Neural cell (in vitro differentiated cells): ENCODE data around the gene RALGPS2. TPM values are rescaled to one million over a fixed set of nuclear protein-coding genes. Genes with fewer than 3 reads are reported as not detected.

Experiments used
- H2AFZ ChIP-seq: fragments of 200-600, 300-800 bp; sonication (generic), shearing (Covaris generic); 2 replicates; pipeline ENCODE4 v1.6.0; 2014; ENCODE audit warnings: low read depth, mild to moderate bottlenecking, antibody characterized with exemption, low read length, moderate library complexity
- H3F3A ChIP-seq: fragments of 200-600 bp; shearing (Covaris generic); 2 replicates; pipeline ENCODE4 v1.6.1; 2016; ENCODE audit warnings: mild to moderate bottlenecking, moderate library complexity, mixed read lengths, antibody characterized with exemption, low read length; ENCODE audit not compliant: insufficient read depth, poor library complexity, severe bottlenecking
- H3K27ac ChIP-seq: fragments of 200-600, 300-800 bp; sonication (generic), shearing (Covaris generic); 2 replicates; pipeline ENCODE4 v1.5.1; 2014; ENCODE audit warnings: mild to moderate bottlenecking, low read length, moderate library complexity
- H3K27me3 ChIP-seq: fragments of 300-800, 200-600 bp; sonication (generic), shearing (Covaris generic); 2 replicates; pipeline ENCODE4 v1.6.0; 2014; ENCODE audit warnings: mild to moderate bottlenecking, low read depth, low read length, moderate library complexity; ENCODE audit not compliant: insufficient read depth
- H3K36me3 ChIP-seq: fragments of 300-800, 200-600 bp; sonication (generic), shearing (Covaris generic); 2 replicates; pipeline ENCODE4 v1.5.1; 2014; ENCODE audit warnings: mild to moderate bottlenecking, antibody characterized with exemption, low read length, moderate library complexity; ENCODE audit not compliant: insufficient read depth
- H3K4me2 ChIP-seq: fragments of 300-800, 200-600 bp; sonication (generic), shearing (Covaris generic); 2 replicates; pipeline ENCODE4 v1.6.0; 2014; ENCODE audit warnings: mild to moderate bottlenecking, low read length
- H3K4me3 ChIP-seq: fragments of 300-800, 200-600 bp; sonication (generic), shearing (Covaris generic); 2 replicates; pipeline ENCODE4 v1.5.1; 2014; ENCODE audit warnings: mild to moderate bottlenecking, low read length, moderate library complexity
- H3K79me2 ChIP-seq: fragments of 200-600 bp; shearing (Covaris generic); replicated peaks from 2 replicates; pipeline ENCODE4 v1.6.0; 2014; ENCODE audit warnings: mild to moderate bottlenecking, low read length, moderate library complexity; ENCODE audit not compliant: insufficient read depth
- H3K9ac ChIP-seq: fragments of 300-800, 200-600 bp; sonication (generic), shearing (Covaris generic); 2 replicates; pipeline ENCODE4 v1.6.1; 2016; ENCODE audit warnings: mild to moderate bottlenecking, low read length, mixed read lengths
- H3K9me2 ChIP-seq: fragments of 200-600 bp; shearing (Covaris generic); 2 replicates; pipeline ENCODE4 v1.6.1; 2016; ENCODE audit warnings: mild to moderate bottlenecking, low read length, mixed read lengths; ENCODE audit not compliant: insufficient read depth
- H3K9me3 ChIP-seq: fragments of 200-600, 300-800 bp; sonication (generic), shearing (Covaris generic); 2 replicates; pipeline ENCODE4 v1.6.1; 2016; ENCODE audit warnings: mild to moderate bottlenecking, mixed run types, low read length, moderate library complexity, mixed read lengths
- H4K20me1 ChIP-seq: fragments of 200-600 bp; shearing (Covaris generic); 2 replicates; pipeline ENCODE4 v1.6.1; 2016; ENCODE audit warnings: mild to moderate bottlenecking, mixed run types; ENCODE audit not compliant: insufficient read depth
- CTCF ChIP-seq: fragments of 450-650 bp; IDR thresholded peaks from 2 replicates; pipeline ENCODE4 v1.5.1; 2014; ENCODE audit warnings: antibody characterized with exemption, mild to moderate bottlenecking, moderate library complexity; ENCODE audit not compliant: poor library complexity, severe bottlenecking
- EP300 ChIP-seq: fragments of 450-650 bp; conservative IDR thresholded peaks from 2 replicates; pipeline ENCODE4 v1.6.1; 2014; ENCODE audit warnings: antibody characterized with exemption, mild to moderate bottlenecking, moderate library complexity; ENCODE audit not compliant: poor library complexity, severe bottlenecking
- EZH2 ChIP-seq: fragments of 200-600, 300-800 bp; shearing (Covaris generic), sonication (generic); IDR thresholded peaks from 2 replicates; pipeline ENCODE4 v1.6.1; 2014; ENCODE audit warnings: antibody characterized with exemption, low read length, borderline replicate concordance, mild to moderate bottlenecking; ENCODE audit not compliant: insufficient read depth, poor library complexity, severe bottlenecking
- MXI1 ChIP-seq: fragments of 450-650 bp; conservative IDR thresholded peaks from 2 replicates; pipeline ENCODE4 v1.6.1; 2014; ENCODE audit warnings: antibody characterized with exemption, mild to moderate bottlenecking; ENCODE audit not compliant: poor library complexity, severe bottlenecking
- POLR2AphosphoS5 ChIP-seq: IDR thresholded peaks from 2 replicates; pipeline ENCODE4 v1.6.1; 2012
- RAD21 ChIP-seq: fragments of 450-650 bp; conservative IDR thresholded peaks from 2 replicates; pipeline ENCODE4 v1.6.1; 2014; ENCODE audit warnings: antibody characterized with exemption, mild to moderate bottlenecking, moderate library complexity
- REST ChIP-seq: IDR thresholded peaks from 2 replicates; pipeline ENCODE4 v1.6.1; 2012; ENCODE audit warnings: borderline replicate concordance
- SMC3 ChIP-seq: fragments of 450-650 bp; conservative IDR thresholded peaks from 2 replicates; pipeline ENCODE4 v1.6.1; 2014; ENCODE audit warnings: antibody characterized with exemption, mild to moderate bottlenecking, moderate library complexity; ENCODE audit not compliant: poor library complexity
- TAF1 ChIP-seq: IDR thresholded peaks from 2 replicates; pipeline ENCODE4 v1.6.1; 2012; ENCODE audit warnings: low read depth
- polyA plus RNA-seq: library from polyadenylated mRNA; depleted of rRNA; stranded (reverse); fragments of >200 nt; gene quantifications from 2 replicates; pipeline ENCODE4 v1.2.3, GENCODE V29; 2014

RALGPS2 gene
- polyA plus RNA-seq, 1 donor from 2014 or later, result 26.6 TPM

- no peaks in the 10 kb centered on the region for H3F3A ChIP-seq
- H3K4me3 ChIP-seq, result no peak overlapping the region
- no peak for TF ChIP-seq REST
- no peak for TF ChIP-seq EZH2
- TF ChIP-seq POLR2AphosphoS5, result no peak
- no peak for TF ChIP-seq CTCF
- no peak for TF ChIP-seq RAD21
- TF ChIP-seq TAF1, result no peak
- TF ChIP-seq SMC3, result no peak
- TF ChIP-seq EP300, result no peak
- no peaks in the 10 kb centered on the region for H3K27me3 ChIP-seq
- no peaks in the 10 kb centered on the region for H3K9me2 ChIP-seq
- no peak overlapping the region for H3K9ac ChIP-seq
- H3K79me2 ChIP-seq, result no peaks in the 10 kb centered on the region
- H3K9me3 ChIP-seq, result no peaks in the 10 kb centered on the region
- H2AFZ ChIP-seq, result no peak overlapping the region
- no peak overlapping the region for H3K4me2 ChIP-seq
- H3K36me3 ChIP-seq, result no peaks in the 10 kb centered on the region
- H3K27ac ChIP-seq, result no peak overlapping the region
- no peaks in the 10 kb centered on the region for H4K20me1 ChIP-seq
These were observed 31.7 kb upstream of the RALGPS2 start for GRCh38 chr1:178693366-178693765.

GRCh38 chr1:178694923-178695525 is 30.0 kb upstream of the RALGPS2 start:
- H3F3A ChIP-seq, result no peaks in the 10 kb centered on the region
- no peaks in the 10 kb centered on the region for H3K27me3 ChIP-seq
- H3K9me3 ChIP-seq, result no peaks in the 10 kb centered on the region
- TF ChIP-seq EZH2 (no peak), MXI1 (no peak), EP300 (no peak), SMC3 (no peak), CTCF (no peak), TAF1 (no peak), POLR2AphosphoS5 (no peak), RAD21 (no peak), REST (no peak)
- H3K9me2 ChIP-seq, result no peaks in the 10 kb centered on the region
- no peaks in the 10 kb centered on the region for H3K79me2 ChIP-seq
- H3K27ac ChIP-seq, result no peak overlapping the region
- H2AFZ ChIP-seq, result no peak overlapping the region
- no peak overlapping the region for H3K4me2 ChIP-seq
- H4K20me1 ChIP-seq, result no peaks in the 10 kb centered on the region
- no peak overlapping the region for H3K9ac ChIP-seq
- no peaks in the 10 kb centered on the region for H3K36me3 ChIP-seq
- H3K4me3 ChIP-seq, result no peak overlapping the region
